GM18511 (cell line): Measurements from ENCODE around the gene HLA-DRB5.
A peak's percentile ranks its signal among the peaks of the same experiment; 100 is the strongest.
"Not testable (repeated sequence)": the region's sequence is repeated elsewhere in the genome, so short reads cannot be mapped to it uniquely, and the experiment has no call there.

ENCODE experiments used
- ATAC-seq: cut with Tn5 transposase; IDR thresholded peaks from one replicate; pipeline ENCODE4 v1.9.1; 2021; ENCODE audit warnings: mild to moderate bottlenecking, moderate library complexity; ENCODE audit not compliant: unreplicated experiment

The HLA-DRB5 gene

DNA sequence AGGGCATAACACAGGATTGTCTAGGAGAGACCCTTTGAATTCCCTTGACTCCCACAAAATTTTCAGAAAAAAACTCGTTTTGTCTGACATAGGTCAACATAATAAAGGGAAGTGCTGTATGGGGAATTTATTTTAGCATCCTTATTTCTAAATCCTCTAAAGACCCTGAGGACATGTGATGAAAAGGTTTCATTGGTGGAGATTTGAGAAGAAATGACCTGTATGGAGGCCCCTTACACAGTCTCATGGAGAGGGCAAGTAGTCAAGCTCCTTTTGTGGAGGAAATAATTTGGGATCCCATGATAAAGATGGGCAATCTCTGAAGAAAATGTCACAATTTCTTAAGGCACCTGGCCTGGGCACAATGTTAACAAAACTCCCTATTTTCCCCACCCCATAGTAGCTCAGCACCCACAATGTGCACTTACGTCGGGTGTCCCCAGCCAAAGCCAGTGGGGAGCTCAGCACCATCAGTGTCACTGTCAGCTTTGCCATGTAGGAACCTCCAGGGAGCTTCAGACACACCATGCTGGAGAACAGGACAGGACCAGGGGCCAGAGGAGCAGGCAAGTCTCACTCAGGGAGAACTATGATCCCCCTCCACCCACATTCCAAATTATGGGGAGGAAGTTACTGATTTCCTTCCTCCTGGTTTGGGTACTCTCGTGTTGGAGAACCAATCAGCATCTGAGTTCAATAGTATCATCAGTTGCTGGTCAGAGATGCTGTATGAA is at the start of gene HLA-DRB5:
HLA-DRB5 (minus strand) TSS at position 591 of the 734 bp plus-strand sequence; CDS start at position 528, 63 bp downstream.
- peak; percentile 75 for ATAC-seq

GRCh38 chr6:32578962-32579361 is 48.9 kb upstream of the HLA-DRB5 start:
- ATAC-seq = no peak

DNA sequence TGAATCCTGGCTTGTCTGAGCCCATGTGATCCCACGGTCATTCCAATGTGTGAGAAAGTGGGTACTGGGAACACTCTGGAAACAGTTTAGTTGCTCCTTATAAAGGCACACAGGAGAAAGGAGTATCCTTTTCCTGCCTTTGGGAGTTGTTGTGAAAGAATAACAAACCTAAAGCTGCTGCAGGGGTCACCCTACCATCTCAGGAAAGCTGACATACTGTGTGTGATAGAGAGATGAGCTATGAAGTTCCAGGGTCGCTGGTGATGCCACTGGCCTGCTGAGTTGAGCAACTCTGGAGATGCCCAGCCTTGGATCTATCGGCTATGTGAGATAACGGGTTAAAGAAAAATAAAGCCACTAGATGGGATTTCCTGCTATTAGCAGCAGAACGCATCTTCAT is 47.4 kb upstream of the HLA-DRB5 start:
- ATAC-seq = not testable (repeated sequence)

DNA sequence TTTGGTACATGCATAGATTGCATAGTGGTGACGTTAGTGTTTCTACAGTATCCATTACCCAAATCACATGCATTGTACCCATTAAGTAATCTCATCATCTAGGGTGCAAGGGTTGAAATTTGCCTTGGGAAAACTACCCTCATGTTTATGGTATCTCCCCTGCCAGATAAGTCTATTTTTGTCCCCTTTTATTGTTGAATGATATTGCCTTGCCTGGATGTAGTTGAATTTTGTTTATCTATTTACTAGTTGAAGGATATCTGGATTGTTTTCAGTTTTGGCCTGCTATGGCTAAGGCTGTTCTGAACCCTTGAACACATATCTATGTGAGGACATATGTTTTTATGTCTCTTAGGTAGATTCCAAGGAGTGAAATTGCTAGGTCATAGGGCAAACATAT is 46.2 kb upstream of the HLA-DRB5 start:
- no peak for ATAC-seq

DNA sequence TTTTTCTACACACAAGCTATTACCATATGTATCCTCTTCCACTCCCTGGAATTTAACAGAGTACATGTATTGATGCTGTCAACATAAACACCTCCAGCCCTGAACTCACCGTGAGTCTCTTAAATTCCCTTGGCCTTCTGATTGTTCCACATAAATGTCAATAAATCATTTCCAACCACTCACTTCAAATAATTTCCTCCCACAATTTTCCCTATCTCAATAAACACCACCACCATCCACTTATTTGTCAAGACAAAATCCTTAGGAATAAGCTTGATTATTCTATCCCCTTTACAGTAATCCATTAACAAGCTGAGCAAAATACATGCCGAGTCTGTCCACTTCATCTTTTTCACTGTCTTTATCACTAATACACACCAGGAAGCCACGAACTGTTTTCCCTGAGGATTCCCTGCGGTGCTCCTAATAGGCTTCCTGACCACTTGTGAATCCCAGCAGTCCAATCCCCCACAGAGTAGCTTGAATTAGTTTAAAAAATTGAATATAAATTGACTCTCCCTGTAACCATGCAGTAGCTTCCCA is 40.3 kb upstream of the HLA-DRB5 start:
- no peak for ATAC-seq

DNA sequence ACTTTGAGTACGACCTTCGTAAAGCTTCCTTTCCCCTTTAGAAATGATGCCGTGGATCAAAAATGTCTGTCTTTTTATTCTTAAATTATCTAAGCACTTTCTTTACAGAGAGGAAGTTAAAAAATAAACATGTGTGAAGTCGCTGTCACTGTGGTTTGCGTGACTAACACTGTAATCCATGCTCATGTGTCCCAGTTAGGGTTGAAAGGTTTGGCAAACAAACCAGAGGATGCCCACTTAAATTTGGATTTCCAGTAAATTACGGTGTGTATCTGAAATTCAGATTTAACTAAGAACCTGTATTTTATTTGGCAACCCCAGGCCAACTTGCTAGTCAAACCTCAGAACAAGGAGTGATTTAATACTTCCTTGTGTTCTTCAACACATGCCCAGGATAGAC is 38.5 kb upstream of the HLA-DRB5 start:
- ATAC-seq = no peak

GRCh38 chr6:32566957-32567356 is 36.9 kb upstream of the HLA-DRB5 start:
- no peak for ATAC-seq

DNA sequence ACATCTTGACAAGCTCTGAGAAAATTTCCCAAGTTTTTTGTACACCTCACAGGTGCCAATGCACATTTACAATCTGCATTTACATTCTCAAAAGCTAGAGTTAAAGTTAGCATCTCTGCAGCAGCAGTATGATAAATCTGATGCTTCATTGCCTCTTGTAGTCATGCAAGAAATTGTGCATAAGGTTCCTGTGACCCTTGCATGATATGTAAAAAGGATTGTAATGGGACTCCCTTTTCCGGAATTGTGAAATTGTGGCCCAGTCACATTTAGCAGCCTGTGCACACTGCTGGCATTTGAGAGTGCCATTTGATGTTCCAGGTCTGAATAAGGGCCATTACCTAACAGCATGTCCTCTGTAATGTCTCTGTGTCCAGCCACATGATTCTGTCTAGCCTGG is 35.4 kb upstream of the HLA-DRB5 start:
- ATAC-seq = no peak

DNA sequence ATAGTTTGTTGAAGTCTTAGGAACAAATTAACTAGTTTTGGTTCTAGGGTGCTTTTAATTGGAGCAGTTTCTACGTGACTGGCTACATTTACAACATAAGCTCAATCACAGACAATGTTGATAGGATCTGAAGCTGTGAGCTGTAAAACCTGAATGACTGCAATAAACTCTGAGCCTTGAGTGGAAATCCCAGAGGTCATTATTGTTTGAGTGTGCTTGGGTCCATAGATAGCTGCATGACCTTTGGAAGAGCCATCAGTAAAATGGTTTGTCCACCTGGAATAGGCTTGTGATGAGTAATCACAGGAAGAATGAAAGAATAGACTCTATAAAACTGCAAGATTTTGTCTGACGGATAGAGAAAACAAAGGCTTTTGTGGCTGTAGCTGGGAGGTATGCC is 32.9 kb upstream of the HLA-DRB5 start:
- no peak for ATAC-seq

- no peak for ATAC-seq
Observed at GRCh38 chr6:32559747-32560146, 29.7 kb upstream of the HLA-DRB5 start.

DNA sequence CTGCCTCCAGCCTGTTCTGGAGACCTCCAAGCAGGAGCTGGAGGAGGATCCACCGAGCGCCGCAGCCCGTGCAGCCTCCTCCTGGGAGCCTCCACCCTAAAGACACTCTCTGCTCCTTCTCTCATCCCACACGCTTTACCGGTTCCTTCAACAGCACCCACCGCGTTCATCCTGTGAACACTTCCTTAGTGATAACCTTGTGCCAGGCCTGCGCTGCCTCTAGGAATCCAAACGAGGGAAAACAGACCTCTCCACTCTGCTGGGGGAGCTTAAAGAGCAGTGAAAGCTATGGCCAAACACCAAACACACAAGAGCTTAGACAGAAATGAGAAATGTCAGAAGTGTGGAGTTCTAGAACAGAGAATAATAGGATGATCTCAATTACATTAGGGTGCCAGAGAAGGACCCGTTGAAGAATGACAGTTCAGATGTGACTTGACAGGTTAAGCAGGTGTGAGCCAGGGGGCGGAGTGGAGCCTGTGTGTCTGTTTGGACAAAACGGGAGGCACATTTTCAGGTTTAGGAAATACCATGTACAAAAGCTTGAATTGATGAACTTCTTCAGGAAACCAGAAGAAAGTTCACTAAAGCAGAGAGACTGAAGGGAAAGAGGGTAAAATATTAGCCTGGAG is 28.5 kb upstream of the HLA-DRB5 start:
- ATAC-seq = no peak

DNA sequence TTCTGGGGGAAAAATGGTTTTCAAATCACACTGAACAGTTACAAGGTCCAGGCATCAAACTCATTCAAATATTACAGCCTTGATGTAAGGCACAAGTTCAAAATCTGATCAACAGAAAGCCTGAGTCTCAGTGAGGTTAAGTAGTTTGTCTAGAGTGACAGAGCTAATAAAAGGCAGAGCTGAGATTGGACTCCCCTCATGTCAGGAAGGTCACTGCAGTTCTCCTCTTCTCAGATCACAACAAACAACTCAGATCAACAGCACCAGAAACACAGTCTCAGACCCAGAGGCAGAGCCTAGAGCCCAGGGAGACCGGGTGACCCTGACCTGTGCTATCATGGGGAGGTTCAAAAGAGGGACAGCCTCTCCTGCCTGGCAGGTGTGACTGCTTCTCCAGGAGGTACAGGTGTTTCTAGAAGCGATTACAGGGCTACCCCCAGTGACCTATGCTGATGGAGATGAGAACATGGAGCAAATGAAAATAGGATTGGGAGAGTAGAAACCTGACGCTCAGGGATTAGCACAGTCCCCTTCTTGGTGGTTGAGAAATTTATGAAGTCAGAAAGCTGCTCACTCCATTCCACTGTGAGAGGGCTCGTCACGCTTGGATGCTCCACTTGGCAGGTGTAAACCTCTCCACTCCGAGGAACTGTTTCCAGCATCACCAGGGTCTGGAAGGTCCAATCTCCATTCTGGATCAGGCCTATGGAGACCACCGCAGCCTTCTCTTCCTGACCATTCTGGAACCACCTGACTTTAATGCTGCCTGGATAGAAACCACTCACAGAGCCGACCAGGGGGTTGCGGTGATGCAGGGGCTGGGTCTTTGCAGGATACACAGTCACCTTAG is 24.3 kb upstream of the HLA-DRB5 start:
- no peak for ATAC-seq

DNA sequence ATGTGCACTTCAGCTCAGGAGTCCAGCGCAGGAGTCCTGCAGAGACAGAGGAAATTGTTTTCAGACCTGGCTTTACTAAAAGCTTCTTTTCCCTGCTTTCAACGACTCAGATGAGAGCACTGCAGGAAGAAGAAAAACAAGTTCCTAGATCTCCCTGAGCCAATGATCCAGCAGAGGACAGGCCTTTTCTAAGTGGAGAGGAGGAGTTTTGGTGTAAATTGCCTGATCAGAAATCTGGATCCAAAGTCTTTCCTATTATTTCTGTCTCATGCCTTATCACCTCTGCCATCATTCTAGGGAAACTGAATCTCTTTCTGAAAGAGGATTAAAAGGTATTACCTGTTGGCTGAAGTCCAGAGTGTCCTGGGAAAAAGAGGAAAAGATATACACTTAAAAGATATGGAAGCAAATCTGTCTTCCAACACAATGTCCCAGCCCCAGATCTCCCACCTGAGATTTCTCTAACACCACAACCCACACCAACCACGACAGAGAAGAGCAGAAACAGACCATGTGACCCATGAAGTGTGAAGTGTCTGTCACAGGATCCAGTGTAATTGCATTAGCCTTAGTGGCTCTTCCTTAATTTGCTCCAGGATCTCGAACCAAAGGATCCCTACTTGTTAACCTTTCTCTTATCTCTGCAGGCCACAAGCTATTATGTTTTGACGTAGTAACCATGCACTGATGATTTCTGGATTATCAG is 23.1 kb upstream of the HLA-DRB5 start:
- no peak for ATAC-seq

DNA sequence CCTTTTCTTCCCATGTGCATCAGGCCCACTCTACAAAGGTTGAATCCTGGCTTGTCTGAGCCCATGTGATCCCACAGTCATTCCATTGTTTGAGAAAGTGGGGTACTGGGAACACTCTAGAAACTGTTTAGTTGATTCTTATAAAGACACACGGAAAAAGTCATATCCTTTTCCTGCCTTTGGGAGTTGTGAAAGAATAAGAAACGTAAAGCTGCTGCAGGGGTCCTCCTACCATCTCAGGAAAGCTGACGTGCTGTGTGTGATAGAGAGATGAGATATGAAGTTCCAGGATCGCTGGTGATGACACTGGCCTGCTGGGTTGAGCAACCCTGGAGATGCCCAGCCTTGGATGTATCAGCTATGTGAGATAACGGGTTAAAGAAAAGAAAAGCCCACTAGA is 21.3 kb upstream of the HLA-DRB5 start:
- ATAC-seq = no peak

- ATAC-seq = no peak
Observed at GRCh38 chr6:32539839-32540238, 9.8 kb upstream of the HLA-DRB5 start.

DNA sequence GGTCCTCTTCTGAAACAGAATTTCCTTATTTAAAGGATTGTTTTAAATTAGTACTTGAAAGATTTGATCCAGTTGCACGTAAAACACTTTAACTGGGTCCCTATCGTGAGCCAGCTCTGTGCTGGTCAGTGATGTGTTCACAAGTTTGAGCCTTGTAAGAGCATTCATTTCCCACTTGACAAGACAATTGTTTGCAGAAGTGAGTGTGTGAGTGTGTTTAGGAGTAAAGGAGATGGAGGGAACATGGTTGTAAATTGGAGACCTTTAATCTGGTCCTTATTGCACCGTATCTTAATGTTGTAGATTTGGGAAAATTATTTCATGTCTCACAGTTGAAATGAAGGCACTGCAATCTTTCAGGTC is 325 bp upstream of the HLA-DRB5 start:
- peak; percentile 41 for ATAC-seq

GRCh38 chr6:32522302-32523047 is 7.6 kb downstream of the HLA-DRB5 start:
- no peak for ATAC-seq

- ATAC-seq = no peak
Observed at GRCh38 chr6:32519910-32520258, 10.2 kb downstream of the HLA-DRB5 start.

DNA sequence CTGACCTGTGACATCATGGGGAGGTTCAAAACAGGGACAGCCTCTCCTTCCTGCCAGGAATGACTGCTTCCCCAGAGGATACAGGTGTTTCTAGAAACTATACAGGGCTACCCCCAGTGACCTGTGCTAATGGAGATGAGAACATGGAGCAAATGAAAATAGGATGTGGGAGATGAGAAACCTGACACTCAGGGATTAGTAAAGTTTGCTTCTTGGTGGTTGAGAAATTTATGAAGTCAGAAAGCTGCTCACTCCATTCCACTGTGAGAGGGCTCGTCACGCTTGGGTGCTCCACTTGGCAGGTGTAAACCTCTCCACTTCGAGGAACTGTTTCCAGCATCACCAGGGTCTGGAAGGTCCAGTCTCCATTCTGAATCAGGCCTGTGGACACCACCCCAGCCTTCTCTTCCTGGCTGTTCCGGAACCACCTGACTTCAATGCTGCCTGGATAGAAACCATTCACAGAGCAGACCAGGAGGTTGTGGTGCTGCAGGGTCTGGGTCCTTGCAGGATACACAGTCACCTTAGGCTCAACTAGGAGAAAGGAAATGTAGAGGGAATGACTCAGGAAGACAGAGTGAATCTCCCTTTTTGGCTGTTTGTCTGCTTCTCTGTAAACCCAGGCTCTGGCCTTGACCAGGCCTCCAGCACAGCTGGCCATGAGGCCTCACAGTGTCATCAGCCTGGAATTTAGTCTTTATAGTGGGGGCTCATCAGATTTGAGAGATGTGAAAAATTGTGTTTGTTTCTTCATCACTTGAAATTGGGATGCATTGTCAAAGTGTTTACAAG is 10.8 kb downstream of the HLA-DRB5 start:
- no peak for ATAC-seq
